Trophoblast cell (in vitro differentiated cells and primary cell): ENCODE data around the gene STEAP4.
"Not testable (repeated sequence)": the region's sequence is repeated elsewhere in the genome, so short reads cannot be mapped to it uniquely, and the experiment has no call there.

Experiments used
- DNase-seq, 2 donors: peaks; one replicate each; pipeline ENCODE4 v3.0.0-alpha.2; 2016
- H2AFZ ChIP-seq: 2 replicates; pipeline ENCODE4 v1.6.1; 2013; ENCODE audit warnings: low read length, moderate library complexity, mild to moderate bottlenecking; ENCODE audit not compliant: insufficient read depth, poor library complexity
- H2AK5ac ChIP-seq: 2 replicates; pipeline ENCODE4 v1.6.1; 2013; ENCODE audit warnings: mild to moderate bottlenecking, low read length
- H2BK120ac ChIP-seq: 2 replicates; pipeline ENCODE4 v1.6.1; 2013; ENCODE audit warnings: low read length, mild to moderate bottlenecking, moderate library complexity; ENCODE audit not compliant: insufficient read depth, poor library complexity
- H2BK12ac ChIP-seq: 2 replicates; pipeline ENCODE4 v1.6.1; 2013; ENCODE audit warnings: mild to moderate bottlenecking, low read length, moderate library complexity
- H2BK5ac ChIP-seq: 2 replicates; pipeline ENCODE4 v1.6.1; 2013; ENCODE audit warnings: low read length, low read depth, moderate library complexity, mild to moderate bottlenecking; ENCODE audit not compliant: poor library complexity
- H3K14ac ChIP-seq: 2 replicates; pipeline ENCODE4 v1.6.1; 2013; ENCODE audit warnings: mild to moderate bottlenecking, low read length
- H3K18ac ChIP-seq: 2 replicates; pipeline ENCODE4 v1.6.1; 2013; ENCODE audit warnings: mild to moderate bottlenecking, low read length
- H3K23ac ChIP-seq: 2 replicates; pipeline ENCODE4 v1.6.1; 2013; ENCODE audit warnings: low read length
- H3K27ac ChIP-seq: 2 replicates; pipeline ENCODE4 v1.5.1; 2013; ENCODE audit warnings: low read depth, mild to moderate bottlenecking, inconsistent platforms, low read length, moderate library complexity
- H3K27me3 ChIP-seq: 2 replicates; pipeline ENCODE4 v1.6.1; 2013; ENCODE audit warnings: inconsistent platforms, mild to moderate bottlenecking, low read length, moderate library complexity; ENCODE audit not compliant: insufficient read depth
- H3K36me3 ChIP-seq, 2 experiments: 1 replicate in 1 of 2; 2 replicates in 1 of 2; pipeline ENCODE4 v1.6.1; 2013; ENCODE audit warnings: low read length in 2 of 2, mild to moderate bottlenecking in 2 of 2, moderate library complexity in 1 of 2; ENCODE audit not compliant: insufficient read depth in 2 of 2, control insufficient read depth in 1 of 2
- H3K4ac ChIP-seq: 2 replicates; pipeline ENCODE4 v1.6.1; 2013; ENCODE audit warnings: low read depth, mild to moderate bottlenecking, low read length, moderate library complexity
- H3K4me1 ChIP-seq, 2 experiments: 1 replicate in 1 of 2; 2 replicates in 1 of 2; pipeline ENCODE4 v1.6.1; 2013; ENCODE audit warnings: low read length in 2 of 2, mild to moderate bottlenecking in 2 of 2, moderate library complexity in 1 of 2; ENCODE audit not compliant: insufficient read depth in 2 of 2, control insufficient read depth in 1 of 2
- H3K4me2 ChIP-seq: 2 replicates; pipeline ENCODE4 v1.6.1; 2013; ENCODE audit warnings: inconsistent platforms, mild to moderate bottlenecking, low read length, moderate library complexity
- H3K4me3 ChIP-seq: 2 replicates; pipeline ENCODE4 v1.5.1; 2013; ENCODE audit warnings: mild to moderate bottlenecking, low read depth, low read length, inconsistent platforms
- H3K79me1 ChIP-seq: one replicate; pipeline ENCODE4 v1.6.1; 2013; ENCODE audit warnings: low read length
- H3K79me2 ChIP-seq: 2 replicates; pipeline ENCODE4 v1.6.1; 2013; ENCODE audit warnings: low read length, mild to moderate bottlenecking; ENCODE audit not compliant: control insufficient read depth, insufficient read depth, poor library complexity
- H3K9ac ChIP-seq: 2 replicates; pipeline ENCODE4 v1.6.1; 2013; ENCODE audit warnings: mild to moderate bottlenecking, low read length
- H3K9me3 ChIP-seq: 2 replicates; pipeline ENCODE4 v1.6.1; 2013; ENCODE audit warnings: low read depth, mild to moderate bottlenecking, control low read depth, inconsistent platforms, low read length; ENCODE audit not compliant: insufficient read depth
- H4K12ac ChIP-seq: 2 replicates; pipeline ENCODE4 v1.6.1; 2013; ENCODE audit warnings: low read depth, mild to moderate bottlenecking, low read length, moderate library complexity
- H4K8ac ChIP-seq: 2 replicates; pipeline ENCODE4 v1.6.1; 2013; ENCODE audit warnings: low read depth, mild to moderate bottlenecking, low read length, moderate library complexity
- H4K91ac ChIP-seq: one replicate; pipeline ENCODE4 v1.6.1; 2013; ENCODE audit warnings: low read depth, mild to moderate bottlenecking, low read length, moderate library complexity
- WGBS: extraction: QIAGEN DNeasy Blood & Tissue Kit; methylation state at CpG from one replicate; pipeline ENCODE4 v1.1.7; 2013; ENCODE audit warnings: missing lambda C conversion rate; ENCODE audit not compliant: insufficient read length, insufficient coverage; ENCODE audit errors: extremely low coverage; 5-methylcytosine and 5-hydroxymethylcytosine counted together

STEAP4 gene

DNA sequence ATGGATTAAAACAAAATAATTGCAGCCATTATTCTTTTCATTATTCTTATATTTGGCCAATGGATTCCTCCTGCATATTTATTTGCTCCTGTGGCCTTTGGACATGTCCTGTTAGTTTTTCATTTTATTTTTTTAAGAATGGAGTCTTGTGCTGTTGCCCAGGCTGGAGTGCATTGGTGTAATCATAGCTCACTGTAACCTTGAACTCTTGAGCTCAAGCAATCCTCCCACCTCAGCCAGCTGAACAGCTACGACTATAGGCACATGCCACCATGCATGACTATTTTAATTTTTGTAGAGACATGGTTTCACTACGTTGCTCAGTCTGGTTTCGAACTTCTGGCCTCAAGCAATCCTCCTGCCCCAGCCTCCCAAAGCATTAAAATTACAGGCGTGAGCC, 44.1 kb downstream of the STEAP4 start:
- no peak overlapping the region for H4K8ac ChIP-seq
- no peak for DNase-seq
- H3K23ac ChIP-seq, result no peak overlapping the region
- no peak overlapping the region for H2BK12ac ChIP-seq
- H4K12ac ChIP-seq, result no peak overlapping the region
- no peak overlapping the region for H3K14ac ChIP-seq
- no peaks in the 10 kb centered on the region for H3K27me3 ChIP-seq
- no peak overlapping the region for H3K4me3 ChIP-seq
- no CpG with 5 or more reads among the region's 4 CpGs for WGBS
- no peak overlapping the region for H3K9ac ChIP-seq
- no peak overlapping the region for H2BK5ac ChIP-seq
- no peak overlapping the region for H3K4ac ChIP-seq
- H3K4me1 ChIP-seq, result no peaks in the 10 kb centered on the region
- H2BK120ac ChIP-seq, result no peak overlapping the region
- H3K9me3 ChIP-seq, result no peaks in the 10 kb centered on the region
- no peaks in the 10 kb centered on the region for H3K79me2 ChIP-seq
- no peaks in the 10 kb centered on the region for H3K79me1 ChIP-seq
- no peak overlapping the region for H3K18ac ChIP-seq
- no peak overlapping the region for H3K27ac ChIP-seq
- H4K91ac ChIP-seq, result no peak overlapping the region
- H3K36me3 ChIP-seq, result no peaks in the 10 kb centered on the region
- H2AFZ ChIP-seq, result no peak overlapping the region
- H3K4me2 ChIP-seq, result no peak overlapping the region
- no peak overlapping the region for H2AK5ac ChIP-seq

DNA sequence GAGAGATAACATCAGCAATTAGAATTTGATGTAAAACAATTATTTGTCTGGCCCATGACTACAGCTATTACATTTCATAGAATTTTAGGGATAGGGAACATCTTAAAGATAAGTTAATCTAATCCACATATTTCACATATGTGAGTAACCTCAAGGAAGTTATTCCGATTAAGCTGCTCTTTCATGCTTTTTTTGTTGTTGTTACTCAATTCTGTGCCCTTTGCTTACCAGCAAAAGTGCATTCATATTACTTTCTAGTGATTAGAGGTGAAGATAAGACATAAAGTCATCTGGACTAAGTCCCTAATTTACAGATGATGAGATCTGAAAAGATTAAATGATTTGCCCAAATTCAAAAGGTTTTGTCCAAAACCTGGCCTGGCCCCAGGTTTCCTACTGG, 46.0 kb downstream of the STEAP4 start:
- H3K9me3 ChIP-seq, result no peaks in the 10 kb centered on the region
- no peaks in the 10 kb centered on the region for H3K79me2 ChIP-seq
- WGBS, result no CpG with 5 or more reads among the region's 1 CpG
- H3K27ac ChIP-seq, result no peak overlapping the region
- H2BK120ac ChIP-seq, result no peak overlapping the region
- H3K27me3 ChIP-seq, result no peaks in the 10 kb centered on the region
- no peaks in the 10 kb centered on the region for H3K4me1 ChIP-seq
- H3K79me1 ChIP-seq, result no peaks in the 10 kb centered on the region
- H4K8ac ChIP-seq, result no peak overlapping the region
- no peak overlapping the region for H2AFZ ChIP-seq
- H2BK12ac ChIP-seq, result no peak overlapping the region
- no peak overlapping the region for H3K4me2 ChIP-seq
- no peak overlapping the region for H3K4ac ChIP-seq
- H4K12ac ChIP-seq, result no peak overlapping the region
- no peak overlapping the region for H3K23ac ChIP-seq
- H3K18ac ChIP-seq, result no peak overlapping the region
- DNase-seq, result peak in 1 of 2 donors; percentile 80
- H2AK5ac ChIP-seq, result no peak overlapping the region
- no peak overlapping the region for H3K9ac ChIP-seq
- H2BK5ac ChIP-seq, result no peak overlapping the region
- H3K4me3 ChIP-seq, result no peak overlapping the region
- no peaks in the 10 kb centered on the region for H3K36me3 ChIP-seq
- H3K14ac ChIP-seq, result no peak overlapping the region
- H4K91ac ChIP-seq, result no peak overlapping the region

DNA sequence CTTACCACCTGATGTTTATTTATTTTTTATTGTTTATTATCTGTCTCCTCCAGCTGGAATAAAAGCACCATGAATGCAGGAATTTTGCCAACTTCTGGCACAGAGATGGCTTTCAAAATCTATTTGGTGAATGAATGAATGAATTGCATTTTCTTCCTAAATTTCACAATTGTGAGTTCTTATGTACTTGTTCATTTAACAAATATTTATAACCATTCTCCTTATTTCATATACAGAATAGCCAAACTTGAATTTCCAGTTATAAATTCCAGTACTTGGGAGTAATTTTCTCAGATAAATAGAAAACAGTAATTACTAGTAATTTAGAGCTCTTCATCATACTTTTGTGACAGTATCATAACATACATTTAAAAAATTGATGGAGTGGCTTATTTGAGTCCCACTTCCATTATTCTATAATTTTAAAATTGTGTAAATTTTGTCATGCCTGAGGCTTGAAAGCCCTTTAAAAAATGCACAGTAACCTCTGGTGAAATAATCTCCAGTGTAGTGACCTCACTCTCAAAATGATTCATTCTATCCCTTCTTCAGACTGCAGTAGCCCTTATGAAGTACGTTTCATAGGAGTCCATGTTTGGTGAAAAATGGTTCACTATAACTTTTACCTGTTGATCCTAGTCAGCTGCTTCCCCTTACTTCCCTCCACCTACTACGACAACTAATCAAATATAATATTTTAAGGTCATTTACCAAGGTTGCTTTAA, 46.9 kb downstream of the STEAP4 start:
- no CpG with 5 or more reads among the region's 2 CpGs for WGBS
- H4K12ac ChIP-seq, result no peak overlapping the region
- H3K18ac ChIP-seq, result no peak overlapping the region

DNA sequence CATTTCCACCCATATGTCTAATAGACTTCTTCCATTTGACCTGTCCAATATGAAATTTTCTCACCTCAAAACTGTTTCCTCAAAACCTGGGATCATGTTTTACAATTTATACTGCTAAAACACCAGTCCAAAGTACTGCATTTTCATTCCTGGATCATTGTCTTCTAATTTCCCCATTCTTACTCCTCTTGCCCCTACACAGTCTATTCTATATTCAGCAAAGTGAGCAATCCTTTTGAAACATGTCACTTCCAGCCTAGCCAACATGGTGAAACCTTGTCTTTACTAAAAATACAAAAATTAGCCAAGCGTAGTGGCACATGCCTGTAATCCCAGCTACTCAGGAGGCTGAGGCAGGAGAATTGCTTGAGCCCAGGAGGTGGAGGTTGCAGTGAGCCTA, 48.4 kb downstream of the STEAP4 start:
- not testable (repeated sequence) for H3K14ac ChIP-seq, H3K4ac ChIP-seq, H3K27me3 ChIP-seq, H3K27ac ChIP-seq, H2BK120ac ChIP-seq, H4K12ac ChIP-seq, H3K9ac ChIP-seq, H3K79me2 ChIP-seq, H3K4me2 ChIP-seq, H3K36me3 ChIP-seq, H2BK12ac ChIP-seq, H2AFZ ChIP-seq, H2BK5ac ChIP-seq, H3K4me1 ChIP-seq, H3K79me1 ChIP-seq, H3K9me3 ChIP-seq, H4K91ac ChIP-seq, H2AK5ac ChIP-seq, H3K18ac ChIP-seq, DNase-seq, H4K8ac ChIP-seq, H3K23ac ChIP-seq, H3K4me3 ChIP-seq
- WGBS, result no CpG with 5 or more reads among the region's 1 CpG

More for the DNA sequence above, 46.9 kb downstream of the STEAP4 start:
- Histone ChIP-seq H3K4me1 (no peaks in the 10 kb centered on the region), H2AFZ (no peak overlapping the region), H3K27ac (no peak overlapping the region), H3K4me3 (no peak overlapping the region), H3K9me3 (peaks cover 1% of the 10 kb centered on the region), H3K79me2 (no peaks in the 10 kb centered on the region), H3K36me3 (no peaks in the 10 kb centered on the region), H2AK5ac (no peak overlapping the region), H4K8ac (no peak overlapping the region), H3K14ac (no peak overlapping the region), H4K91ac (no peak overlapping the region), H3K23ac (no peak overlapping the region), H3K79me1 (no peaks in the 10 kb centered on the region), H2BK120ac (no peak overlapping the region), H3K27me3 (no peaks in the 10 kb centered on the region), H2BK5ac (no peak overlapping the region), H2BK12ac (no peak overlapping the region), H3K4ac (no peak overlapping the region), H3K9ac (no peak overlapping the region), H3K4me2 (no peak overlapping the region)
- DNase-seq, result peak; percentile 44 to 92
